ENCODE data around the gene RPS8.

- TF ChIP-seq MAX (IDR thresholded peaks at IDR 0.05): no peak
- no peak for TF ChIP-seq REST (IDR thresholded peaks at IDR 0.05)
- TF ChIP-seq HNF4A (conservative IDR thresholded peaks at IDR 0.05): no peak
- no peak for TF ChIP-seq JUND (IDR thresholded peaks at IDR 0.05)
- no peak for TF ChIP-seq CTCF (IDR thresholded peaks at IDR 0.05; ENCODE audit: low read depth, low read length, missing input control)
- TF ChIP-seq TAF1 (conservative IDR thresholded peaks at IDR 0.05): no peak
- TF ChIP-seq YY1 (IDR thresholded peaks at IDR 0.05): no peak
- no peak for TF ChIP-seq RAD21 (IDR thresholded peaks at IDR 0.05)
- no peak for TF ChIP-seq EGR1 (IDR thresholded peaks at IDR 0.05; ENCODE audit: low read depth in 2 of 2)
- TF ChIP-seq ZBTB33 (IDR thresholded peaks at IDR 0.05): no peak
- TF ChIP-seq ATF3 (IDR thresholded peaks at IDR 0.05): no peak
- no peak for TF ChIP-seq FOXA1 (IDR thresholded peaks at IDR 0.05)
- no peak for TF ChIP-seq SP1 (IDR thresholded peaks at IDR 0.05)
- no peak for TF ChIP-seq RXRA (IDR thresholded peaks at IDR 0.05)
Measured at GRCh38 chr1:44780583-44781121, 5.3 kb downstream of the RPS8 start.
